IPS-NIHi7 (cell line): ENCODE data around the gene ZG16B.

Experiments
- DNase-seq: peaks from one replicate; pipeline ENCODE4 v3.0.0; 2012; ENCODE audit warnings: mixed read lengths; ENCODE audit errors: extremely low spot score

ZG16B gene

GRCh38 chr16:2806286-2806685 lies 23.8 kb upstream of the ZG16B start:
- no peak for DNase-seq

DNA sequence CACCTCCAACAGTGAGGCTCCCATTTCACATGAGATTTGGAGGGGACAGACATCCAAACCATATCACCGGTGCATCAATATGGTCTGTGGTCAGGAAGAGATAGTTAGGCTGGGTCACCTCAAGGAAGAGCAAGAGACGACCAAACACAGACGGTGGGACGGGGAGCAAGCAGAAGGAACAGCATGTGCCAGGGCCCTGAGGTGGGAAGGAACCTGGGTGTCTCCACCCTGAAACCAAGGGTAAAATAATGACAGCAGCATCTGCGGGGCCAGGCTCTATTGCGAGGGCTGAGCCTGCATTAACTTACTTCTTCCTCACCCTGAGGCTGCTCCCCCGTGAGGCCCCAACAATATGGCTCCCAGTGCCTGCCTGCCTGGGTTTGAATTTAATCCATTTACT lies 21.9 kb upstream of the ZG16B start:
- no peak for DNase-seq

GRCh38 chr16:2809149-2809760 lies 20.8 kb upstream of the ZG16B start:
- DNase-seq, result no peak

GRCh38 chr16:2810651-2811050 lies 19.5 kb upstream of the ZG16B start:
- DNase-seq, result no peak

DNA sequence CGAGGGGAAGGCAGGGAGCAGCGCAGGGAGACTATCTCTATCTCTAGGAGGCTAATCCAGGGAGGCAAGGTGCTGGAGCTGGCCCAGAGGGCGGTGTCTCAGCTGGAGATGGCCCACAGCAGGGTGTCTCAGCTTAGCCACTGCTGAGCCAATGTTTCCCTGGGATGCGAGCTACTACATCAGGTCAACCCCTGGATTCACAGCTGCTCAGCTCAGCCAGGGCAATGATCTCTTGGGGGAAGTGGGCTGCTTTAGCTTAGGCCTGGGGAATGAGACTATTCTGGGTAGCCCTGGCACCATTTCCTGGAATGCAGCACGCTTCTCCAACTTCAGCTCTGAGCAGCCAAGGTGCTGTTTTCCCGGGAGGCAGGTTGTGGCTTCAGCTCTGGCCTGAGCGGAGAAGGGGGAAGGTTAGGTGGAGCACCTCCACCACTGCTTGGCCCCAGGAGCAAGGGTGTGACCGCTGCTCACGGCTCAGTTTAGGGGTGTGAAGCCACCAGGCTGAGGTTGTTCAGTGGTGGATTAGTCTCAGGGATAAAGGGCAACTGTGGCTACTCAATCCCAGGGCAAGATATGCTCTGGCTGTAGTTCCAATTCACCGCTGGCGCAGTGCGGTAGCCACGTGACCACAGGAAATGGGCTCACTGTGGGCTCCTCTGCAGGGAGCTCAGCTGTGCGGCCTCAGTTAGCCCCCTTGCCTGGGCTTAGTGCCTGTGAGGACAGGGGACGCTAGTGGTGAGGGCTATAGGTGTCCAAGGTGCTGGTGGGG lies 18.2 kb upstream of the ZG16B start:
- no peak for DNase-seq

GRCh38 chr16:2813771-2814221 lies 16.3 kb upstream of the ZG16B start:
- no peak for DNase-seq

DNA sequence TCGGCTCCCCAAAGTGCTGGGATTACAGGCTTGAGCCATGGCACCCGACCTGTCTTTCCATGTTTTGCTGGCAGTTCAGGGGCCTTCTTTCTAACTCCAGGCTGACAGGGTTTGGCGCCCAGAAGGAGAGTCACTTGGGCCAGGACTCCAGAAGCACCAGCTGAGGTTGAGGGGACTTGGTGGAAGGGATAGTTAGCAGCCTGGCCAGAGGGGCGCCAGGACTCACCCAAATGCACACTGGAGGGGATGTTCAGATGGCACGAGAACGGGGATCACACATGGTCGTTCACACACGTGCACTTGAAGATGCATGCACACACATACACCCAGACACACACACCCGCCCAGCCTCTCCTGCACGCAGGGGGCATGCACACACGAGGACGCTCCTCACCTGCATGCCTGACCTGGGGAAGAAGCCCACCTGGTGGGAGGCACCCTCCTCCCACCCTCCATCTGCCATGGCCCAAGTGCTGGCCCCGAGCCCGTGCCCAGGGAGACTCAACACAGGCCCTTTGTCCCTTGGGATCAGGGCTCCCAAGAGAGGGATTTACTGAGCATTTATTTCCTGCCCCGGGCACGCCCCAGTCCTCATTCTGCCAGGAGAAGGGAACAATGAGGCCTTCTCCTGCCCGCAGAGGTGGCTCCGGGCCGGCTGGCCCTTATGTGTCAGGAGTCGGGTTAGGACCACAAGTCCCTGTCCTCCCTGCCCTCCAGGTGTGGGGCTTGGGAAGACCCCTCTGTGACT lies 15.4 kb upstream of the ZG16B start:
- DNase-seq, result no peak

DNA sequence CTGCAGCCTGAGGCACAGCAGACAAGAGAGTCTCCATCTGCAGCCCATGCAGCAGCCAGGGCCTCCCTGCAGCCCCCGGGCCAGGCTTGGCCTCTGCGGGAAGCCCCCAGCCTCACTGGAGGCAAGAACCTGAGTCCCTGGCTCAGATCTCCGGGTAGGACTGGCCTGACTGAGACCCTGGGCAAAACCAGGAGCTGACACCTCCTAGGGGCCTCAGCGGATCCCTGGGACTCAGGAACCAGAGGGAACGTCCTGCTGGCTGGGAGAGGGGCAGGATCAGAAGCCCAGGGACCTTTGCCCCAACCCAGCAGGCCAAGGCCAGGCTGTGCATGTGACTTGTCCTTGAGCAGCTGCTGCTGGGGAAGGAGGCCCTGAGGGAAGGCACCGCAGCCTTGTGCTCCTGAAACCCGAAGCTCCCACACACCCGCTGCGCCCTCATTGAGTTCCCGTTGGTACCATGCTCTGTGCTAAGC lies 14.8 kb upstream of the ZG16B start:
- DNase-seq, result no peak

GRCh38 chr16:2816751-2817339 lies 13.3 kb upstream of the ZG16B start, which contains the start of gene PRSS21:
Gene PRSS21, plus strand, starts transcription at chr16:2817237. Its CDS starts 32 bp downstream, at chr16:2817269.
- peak; percentile 70 for DNase-seq

DNA sequence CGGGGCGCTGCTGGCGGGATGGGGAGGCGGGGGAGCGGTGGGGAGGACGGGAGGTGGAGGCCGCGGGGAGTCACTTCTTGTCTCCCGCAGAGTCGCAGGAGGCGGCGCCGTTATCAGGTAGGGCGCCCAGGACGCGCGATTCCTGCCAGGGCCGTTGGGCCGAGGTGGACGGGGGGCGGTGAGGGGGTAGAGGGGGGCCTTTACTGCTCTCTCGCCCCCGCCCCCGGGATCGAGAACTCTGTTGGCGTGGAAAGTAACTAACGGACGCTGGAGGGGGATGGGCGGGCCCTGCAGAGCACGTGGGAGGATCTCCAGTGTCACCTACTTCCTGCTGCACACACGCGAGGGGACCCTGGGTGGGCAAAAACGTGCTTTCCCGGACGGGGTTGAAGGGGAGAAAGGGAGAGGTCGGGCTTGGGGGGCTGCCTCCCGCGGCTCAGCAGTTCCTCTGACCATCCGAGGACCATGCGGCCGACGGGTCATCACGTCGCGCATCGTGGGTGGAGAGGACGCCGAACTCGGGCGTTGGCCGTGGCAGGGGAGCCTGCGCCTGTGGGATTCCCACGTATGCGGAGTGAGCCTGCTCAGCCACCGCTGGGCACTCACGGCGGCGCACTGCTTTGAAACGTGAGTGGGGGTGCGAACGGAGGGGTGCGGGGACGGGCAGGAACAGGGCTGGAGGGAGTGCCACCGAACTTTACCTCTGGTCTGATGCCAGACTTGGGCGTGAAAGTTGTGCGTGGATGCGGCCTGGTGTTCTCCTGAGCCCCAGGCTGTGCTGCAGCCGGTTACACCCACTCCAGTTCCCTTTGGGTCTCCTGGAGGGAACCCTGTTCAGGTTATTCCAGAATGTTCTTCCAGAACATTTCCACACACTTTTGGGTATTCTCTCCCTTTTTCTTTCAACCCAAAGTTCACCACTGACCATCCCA lies 12.5 kb upstream of the ZG16B start:
- no peak for DNase-seq

DNA sequence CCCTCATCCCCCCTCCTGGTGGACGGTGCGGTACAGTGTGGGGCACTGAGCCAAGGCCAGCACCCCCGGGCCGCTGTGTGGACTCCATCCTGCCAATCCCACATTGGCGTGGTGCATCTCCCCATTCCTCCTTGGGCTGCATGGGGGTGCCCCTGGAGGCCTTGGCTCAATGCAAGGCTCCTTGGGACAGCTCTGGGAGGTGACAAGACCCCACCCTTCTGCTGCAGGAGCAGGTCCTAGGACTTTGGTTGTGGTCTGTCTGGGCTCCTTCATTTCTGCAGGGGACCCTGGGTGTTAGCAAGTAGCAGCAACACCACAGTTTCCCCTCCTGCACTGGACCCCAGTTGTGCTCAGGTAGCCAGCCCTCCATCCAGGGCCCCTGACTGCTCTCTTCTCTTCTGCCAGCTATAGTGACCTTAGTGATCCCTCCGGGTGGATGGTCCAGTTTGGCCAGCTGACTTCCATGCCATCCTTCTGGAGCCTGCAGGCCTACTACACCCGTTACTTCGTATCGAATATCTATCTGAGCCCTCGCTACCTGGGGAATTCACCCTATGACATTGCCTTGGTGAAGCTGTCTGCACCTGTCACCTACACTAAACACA lies 11.7 kb upstream of the ZG16B start:
- no peak for DNase-seq

DNA sequence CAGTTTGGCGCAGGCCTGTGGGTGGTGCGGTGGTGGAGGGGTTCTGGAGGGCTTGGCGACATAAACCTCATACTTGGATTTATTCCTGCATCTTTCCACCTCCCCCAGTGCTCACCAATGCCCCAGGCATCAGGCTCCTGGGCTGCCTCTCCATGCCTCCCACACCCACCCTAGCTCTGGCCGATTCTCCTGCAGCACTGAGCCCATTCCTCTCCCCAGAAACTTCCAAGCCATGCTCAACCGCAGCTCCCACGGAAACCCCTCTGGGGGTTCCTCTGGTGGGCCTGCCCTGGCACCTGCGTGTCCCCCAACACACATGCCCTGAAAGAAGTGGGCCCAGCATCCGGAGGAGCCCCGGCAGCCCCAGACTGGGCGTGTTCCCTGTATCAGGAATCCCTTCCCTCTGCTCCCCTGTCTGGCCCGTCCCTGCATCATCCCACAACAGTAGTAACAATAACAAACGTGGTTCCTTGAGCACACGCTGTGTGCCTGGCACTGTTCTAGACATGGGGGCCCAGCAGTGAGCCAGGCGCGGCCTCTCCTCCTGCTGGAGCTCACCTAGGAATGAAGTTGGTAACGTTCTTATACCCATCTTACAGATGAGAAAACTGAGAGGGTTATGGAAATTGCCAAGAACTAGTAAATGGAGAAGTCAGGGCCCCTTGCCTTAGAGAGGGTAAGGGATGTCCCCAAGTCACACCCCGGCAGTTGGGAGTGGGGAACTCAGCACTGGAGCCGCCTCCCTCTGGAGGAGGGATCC lies 10.7 kb upstream of the ZG16B start:
- DNase-seq, result no peak

DNA sequence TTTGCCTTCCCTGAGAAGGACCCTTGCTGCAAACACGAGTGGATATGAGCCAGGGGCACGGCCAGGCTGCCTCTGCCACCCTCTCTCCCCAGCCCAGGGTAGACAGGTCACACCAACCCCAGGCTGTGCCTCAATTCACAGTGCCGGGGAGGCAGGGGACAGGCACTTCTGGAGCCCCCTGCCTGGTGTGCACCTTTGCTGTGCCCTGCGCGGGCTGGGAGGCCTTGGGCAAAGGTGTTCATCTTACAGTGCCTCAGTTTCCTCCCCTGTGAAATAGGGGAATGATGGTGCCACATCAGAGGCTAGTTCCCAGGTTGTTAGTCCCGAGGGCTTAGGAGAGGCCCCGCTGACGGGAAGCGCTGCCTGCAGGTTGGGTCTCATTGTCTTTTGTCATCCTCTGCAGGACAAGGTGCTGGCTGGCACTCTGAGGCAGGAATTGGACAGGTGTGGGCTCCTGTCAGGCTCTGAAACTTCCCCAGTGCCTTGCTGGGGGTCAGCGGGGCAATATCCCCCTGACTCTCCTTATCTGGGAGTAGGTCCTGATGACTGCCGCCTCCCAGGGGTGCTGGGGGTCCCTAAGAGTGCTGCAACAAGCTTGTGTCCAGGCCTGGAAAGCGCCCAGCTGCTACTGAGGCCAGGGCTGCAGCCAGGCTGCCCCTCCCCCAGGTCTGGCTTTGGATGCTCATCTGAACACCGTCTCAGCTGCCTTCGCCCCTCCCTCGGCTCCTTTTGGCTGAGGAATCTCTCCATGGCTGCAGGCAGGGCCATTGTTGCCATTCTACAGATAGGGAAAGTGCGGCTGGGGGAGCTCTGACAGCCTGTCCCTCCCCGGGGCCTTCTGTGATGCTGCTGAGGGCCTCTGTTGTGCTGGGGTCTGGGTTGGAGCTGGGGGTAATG lies 9.9 kb upstream of the ZG16B start:
- DNase-seq, result no peak

GRCh38 chr16:2820836-2821486 lies 9.1 kb upstream of the ZG16B start:
- DNase-seq, result no peak

DNA sequence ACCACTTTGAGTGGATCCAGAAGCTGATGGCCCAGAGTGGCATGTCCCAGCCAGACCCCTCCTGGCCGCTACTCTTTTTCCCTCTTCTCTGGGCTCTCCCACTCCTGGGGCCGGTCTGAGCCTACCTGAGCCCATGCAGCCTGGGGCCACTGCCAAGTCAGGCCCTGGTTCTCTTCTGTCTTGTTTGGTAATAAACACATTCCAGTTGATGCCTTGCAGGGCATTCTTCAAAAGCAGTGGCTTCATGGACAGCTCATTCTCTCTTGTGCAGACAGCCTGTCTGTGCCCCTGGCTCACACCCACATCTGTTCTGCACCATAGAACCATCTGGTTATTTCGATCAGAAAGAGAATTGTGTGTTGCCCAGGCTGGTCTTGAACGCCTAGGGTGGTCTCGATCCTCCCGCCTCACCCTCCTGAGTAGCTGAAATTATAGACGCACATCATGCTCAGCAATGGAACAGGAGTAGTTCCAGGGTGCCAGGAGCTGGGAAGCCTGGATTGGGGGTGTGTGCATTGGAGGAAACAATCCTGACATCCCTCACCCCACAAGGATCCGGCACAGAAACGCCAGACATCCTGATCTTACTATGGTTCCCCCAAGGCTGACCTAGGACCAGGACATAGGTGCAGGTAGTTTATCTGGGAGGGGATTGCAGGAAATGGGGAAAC lies 8.5 kb upstream of the ZG16B start:
- no peak for DNase-seq

- DNase-seq, result no peak
These were observed 8.0 kb upstream of the ZG16B start for GRCh38 chr16:2822158-2822495.

DNA sequence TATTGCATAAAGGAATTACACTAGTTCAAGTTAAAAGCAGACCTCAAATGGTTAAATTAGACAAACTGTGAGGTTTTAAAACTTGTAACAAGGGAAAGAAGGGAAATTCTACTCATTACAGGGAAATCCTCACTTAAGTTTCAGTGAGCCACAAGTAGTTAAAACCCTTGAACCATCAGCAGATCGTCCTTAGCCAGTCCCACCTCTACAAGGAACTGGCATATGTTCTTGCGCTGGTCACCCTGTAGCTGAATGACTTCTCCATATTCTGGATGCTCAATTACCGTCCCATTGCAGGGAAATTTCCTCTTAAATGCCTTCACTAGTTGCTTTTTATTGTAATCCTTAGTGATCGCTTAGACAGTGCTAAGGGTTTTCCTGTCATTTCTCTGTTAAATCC lies 7.6 kb upstream of the ZG16B start:
- DNase-seq, result no peak

GRCh38 chr16:2824626-2825025 lies 5.5 kb upstream of the ZG16B start:
- DNase-seq, result no peak
